ENCODE data around the gene FSIP1.

GRCh38 chr15:39593656-39594445 is 188.8 kb downstream of the FSIP1 start:
- TF ChIP-seq, protein P1, sequence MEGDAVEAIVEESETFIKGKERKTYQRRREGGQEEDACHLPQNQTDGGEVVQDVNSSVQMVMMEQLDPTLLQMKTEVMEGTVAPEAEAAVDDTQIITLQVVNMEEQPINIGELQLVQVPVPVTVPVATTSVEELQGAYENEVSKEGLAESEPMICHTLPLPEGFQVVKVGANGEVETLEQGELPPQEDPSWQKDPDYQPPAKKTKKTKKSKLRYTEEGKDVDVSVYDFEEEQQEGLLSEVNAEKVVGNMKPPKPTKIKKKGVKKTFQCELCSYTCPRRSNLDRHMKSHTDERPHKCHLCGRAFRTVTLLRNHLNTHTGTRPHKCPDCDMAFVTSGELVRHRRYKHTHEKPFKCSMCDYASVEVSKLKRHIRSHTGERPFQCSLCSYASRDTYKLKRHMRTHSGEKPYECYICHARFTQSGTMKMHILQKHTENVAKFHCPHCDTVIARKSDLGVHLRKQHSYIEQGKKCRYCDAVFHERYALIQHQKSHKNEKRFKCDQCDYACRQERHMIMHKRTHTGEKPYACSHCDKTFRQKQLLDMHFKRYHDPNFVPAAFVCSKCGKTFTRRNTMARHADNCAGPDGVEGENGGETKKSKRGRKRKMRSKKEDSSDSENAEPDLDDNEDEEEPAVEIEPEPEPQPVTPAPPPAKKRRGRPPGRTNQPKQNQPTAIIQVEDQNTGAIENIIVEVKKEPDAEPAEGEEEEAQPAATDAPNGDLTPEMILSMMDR (IDR thresholded peaks at IDR 0.05) = no peak
- TF ChIP-seq EP300 (IDR thresholded peaks at IDR 0.05) = no peak
- no peak for TF ChIP-seq POLR2A (IDR thresholded peaks at IDR 0.05)

All from tibial nerve (tissue), 4 donors.